BE2C (cell line): ENCODE data around the gene ACTR1B.

Experiments
- DNase-seq: peaks from one replicate; pipeline ENCODE4 v3.0.0-alpha.2; 2020
- H3K27me3 ChIP-seq: fragments of 250-450 bp; sonication (Bioruptor Pico); 2 replicates; pipeline ENCODE4 v1.5.1; 2020; ENCODE audit warnings: mild to moderate bottlenecking
- H3K36me3 ChIP-seq: fragments of 250-450 bp; sonication (Bioruptor Pico); 2 replicates; pipeline ENCODE4 v1.5.1; 2020; ENCODE audit warnings: mild to moderate bottlenecking
- H3K4me1 ChIP-seq: fragments of 250-450 bp; sonication (Bioruptor Pico); 2 replicates; pipeline ENCODE4 v1.5.1; 2020
- H3K4me3 ChIP-seq: 2 replicates; pipeline ENCODE4 v1.5.1; 2011; ENCODE audit warnings: low read depth, low read length
- H3K9me3 ChIP-seq: fragments of 250-450 bp; sonication (Bioruptor Pico); 2 replicates; pipeline ENCODE4 v1.5.1; 2020
- TF ChIP-seq, protein P1 (sequence below): IDR thresholded peaks from 2 replicates; pipeline ENCODE4 v1.5.1; 2012; ENCODE audit warnings: mild to moderate bottlenecking, low read depth, low read length

The ACTR1B gene

DNA sequence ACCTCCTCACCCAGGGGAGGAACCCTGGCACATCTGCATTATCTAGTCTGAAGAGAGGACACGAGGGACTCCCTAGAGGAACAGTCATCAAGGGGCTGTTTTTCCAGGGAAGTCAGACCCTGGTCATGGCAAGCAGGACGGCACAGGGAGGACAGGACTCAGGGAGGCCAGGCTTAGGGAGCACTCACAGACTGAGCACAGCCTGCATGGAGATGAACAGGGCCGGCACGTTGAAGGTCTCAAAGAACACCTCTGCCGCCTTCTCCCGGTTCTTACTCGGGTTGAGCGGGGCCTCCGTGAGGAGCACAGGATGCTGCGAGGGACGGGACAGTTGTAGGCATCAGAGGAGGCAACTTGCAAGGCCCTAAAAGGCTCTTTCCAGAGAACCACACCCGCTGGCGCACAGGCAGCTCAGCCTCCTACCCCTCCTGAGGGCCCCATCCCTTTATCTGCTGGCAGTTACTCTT lies 5.1 kb downstream of the ACTR1B start:
- no peaks in the 10 kb centered on the region for H3K4me1 ChIP-seq
- no peak overlapping the region for H3K4me3 ChIP-seq
- TF ChIP-seq, protein P1, sequence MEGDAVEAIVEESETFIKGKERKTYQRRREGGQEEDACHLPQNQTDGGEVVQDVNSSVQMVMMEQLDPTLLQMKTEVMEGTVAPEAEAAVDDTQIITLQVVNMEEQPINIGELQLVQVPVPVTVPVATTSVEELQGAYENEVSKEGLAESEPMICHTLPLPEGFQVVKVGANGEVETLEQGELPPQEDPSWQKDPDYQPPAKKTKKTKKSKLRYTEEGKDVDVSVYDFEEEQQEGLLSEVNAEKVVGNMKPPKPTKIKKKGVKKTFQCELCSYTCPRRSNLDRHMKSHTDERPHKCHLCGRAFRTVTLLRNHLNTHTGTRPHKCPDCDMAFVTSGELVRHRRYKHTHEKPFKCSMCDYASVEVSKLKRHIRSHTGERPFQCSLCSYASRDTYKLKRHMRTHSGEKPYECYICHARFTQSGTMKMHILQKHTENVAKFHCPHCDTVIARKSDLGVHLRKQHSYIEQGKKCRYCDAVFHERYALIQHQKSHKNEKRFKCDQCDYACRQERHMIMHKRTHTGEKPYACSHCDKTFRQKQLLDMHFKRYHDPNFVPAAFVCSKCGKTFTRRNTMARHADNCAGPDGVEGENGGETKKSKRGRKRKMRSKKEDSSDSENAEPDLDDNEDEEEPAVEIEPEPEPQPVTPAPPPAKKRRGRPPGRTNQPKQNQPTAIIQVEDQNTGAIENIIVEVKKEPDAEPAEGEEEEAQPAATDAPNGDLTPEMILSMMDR, result no peak
- no peak for DNase-seq
- H3K36me3 ChIP-seq, result no peaks in the 10 kb centered on the region
- H3K27me3 ChIP-seq, result no peaks in the 10 kb centered on the region
- H3K9me3 ChIP-seq, result no peaks in the 10 kb centered on the region

DNA sequence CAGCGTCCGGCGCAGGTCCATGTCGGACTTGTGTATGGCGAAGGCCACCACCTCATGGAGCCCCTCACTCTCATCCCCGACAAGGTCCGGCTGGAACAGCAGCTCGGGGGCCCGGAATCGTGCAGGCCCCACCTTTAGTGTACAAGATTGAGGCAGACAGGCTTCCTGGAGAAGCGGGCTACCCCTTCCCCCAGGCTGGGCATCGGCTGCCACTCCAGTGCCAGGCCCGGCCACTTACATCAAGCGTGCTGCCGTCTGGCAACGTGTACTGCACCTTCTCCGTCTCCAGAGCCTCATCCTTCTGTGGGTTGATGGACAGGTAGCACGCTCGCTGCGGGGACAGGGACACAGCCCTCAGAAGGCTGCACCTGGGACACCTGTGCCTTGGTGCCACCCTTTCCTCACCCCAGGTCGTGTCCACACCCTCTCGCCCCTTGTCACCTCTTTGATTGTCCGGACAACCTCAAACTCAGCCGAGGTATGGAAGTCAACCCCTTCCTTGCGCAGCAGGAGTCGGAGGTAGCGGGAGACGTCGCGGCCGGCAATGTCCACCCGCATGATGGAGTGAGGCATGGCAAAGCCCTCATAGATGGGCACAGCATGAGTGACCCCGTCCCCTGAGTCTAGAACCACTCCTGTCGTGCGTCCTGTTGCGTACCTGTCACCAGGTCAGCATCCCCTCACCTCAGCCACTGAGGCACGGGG lies 5.7 kb downstream of the ACTR1B start:
- Histone ChIP-seq H3K4me1 (no peaks in the 10 kb centered on the region), H3K4me3 (no peak overlapping the region), H3K36me3 (no peaks in the 10 kb centered on the region), H3K27me3 (no peaks in the 10 kb centered on the region), H3K9me3 (no peaks in the 10 kb centered on the region)
- no peak for DNase-seq
- TF ChIP-seq, protein P1, result no peak

- H3K27me3 ChIP-seq, result no peaks in the 10 kb centered on the region
- TF ChIP-seq, protein P1, result no peak
- H3K4me1 ChIP-seq, result no peaks in the 10 kb centered on the region
- no peak overlapping the region for H3K4me3 ChIP-seq
- no peaks in the 10 kb centered on the region for H3K9me3 ChIP-seq
- no peaks in the 10 kb centered on the region for H3K36me3 ChIP-seq
- DNase-seq, result no peak
Measured at GRCh38 chr2:97656905-97657587, 6.8 kb downstream of the ACTR1B start.

DNA sequence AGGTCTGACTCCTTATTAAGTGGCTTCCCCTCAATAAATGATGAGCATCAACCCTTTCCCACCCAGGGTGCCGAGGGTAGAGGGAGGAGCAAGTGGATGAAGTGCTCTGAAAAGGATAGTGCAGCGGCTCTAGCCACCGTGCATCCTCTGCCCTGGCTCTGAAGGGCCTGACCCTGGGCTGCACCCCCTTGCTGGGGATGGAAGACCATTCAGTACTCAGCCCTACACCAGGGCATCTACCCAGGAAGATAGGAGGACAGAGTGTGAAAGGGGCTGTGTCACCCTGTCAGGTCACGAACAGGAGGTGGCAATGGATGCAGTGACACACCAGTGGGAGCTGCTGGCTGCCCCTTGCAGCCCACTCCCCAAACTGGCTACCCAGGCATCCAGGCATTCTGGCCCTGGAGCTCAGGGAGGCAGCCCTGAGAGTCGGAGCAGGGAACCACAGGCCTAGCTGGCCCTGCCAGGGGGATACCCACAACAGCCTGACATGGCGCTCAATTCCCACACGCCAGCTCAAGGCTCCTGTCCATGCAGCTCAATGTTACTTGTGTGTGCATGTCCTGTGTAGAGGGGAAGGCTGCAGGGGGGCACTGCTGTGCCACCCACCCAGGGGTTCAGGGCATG lies 7.6 kb downstream of the ACTR1B start:
- TF ChIP-seq, protein P1, result no peak
- DNase-seq, result no peak
- Histone ChIP-seq H3K4me3 (no peak overlapping the region), H3K27me3 (no peaks in the 10 kb centered on the region), H3K36me3 (no peaks in the 10 kb centered on the region), H3K4me1 (no peaks in the 10 kb centered on the region), H3K9me3 (no peaks in the 10 kb centered on the region)

DNA sequence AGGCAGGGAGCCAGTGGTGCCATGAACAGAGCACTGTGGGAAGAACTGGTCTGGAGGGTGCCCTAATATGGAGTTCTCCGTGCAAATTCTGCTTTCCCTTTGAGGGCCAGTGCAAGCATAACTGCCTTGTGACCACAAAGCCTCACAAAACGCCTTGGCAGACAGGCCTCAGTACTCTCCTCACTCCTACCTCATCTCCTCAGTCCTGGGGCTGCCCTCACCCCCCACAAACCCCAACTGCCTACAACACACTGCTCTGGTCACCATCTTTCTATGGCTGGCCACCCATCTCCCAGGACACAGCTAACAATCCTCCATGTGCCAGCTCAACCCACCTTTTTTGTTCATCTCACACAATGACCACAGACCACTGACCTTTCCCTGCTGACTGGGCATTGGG lies 9.1 kb downstream of the ACTR1B start:
- Histone ChIP-seq H3K4me1 (no peaks in the 10 kb centered on the region), H3K27me3 (no peaks in the 10 kb centered on the region), H3K9me3 (no peaks in the 10 kb centered on the region), H3K4me3 (no peak overlapping the region), H3K36me3 (no peaks in the 10 kb centered on the region)
- no peak for DNase-seq
- TF ChIP-seq, protein P1, result no peak

GRCh38 chr2:97654309-97654708 lies 9.5 kb downstream of the ACTR1B start:
- TF ChIP-seq, protein P1, result no peak
- no peaks in the 10 kb centered on the region for H3K9me3 ChIP-seq
- no peaks in the 10 kb centered on the region for H3K27me3 ChIP-seq
- no peak overlapping the region for H3K4me3 ChIP-seq
- no peaks in the 10 kb centered on the region for H3K36me3 ChIP-seq
- H3K4me1 ChIP-seq, result no peaks in the 10 kb centered on the region
- DNase-seq, result no peak
